Smooth muscle cell (in vitro differentiated cells): Measurements from ENCODE around the gene CYS1. TPM values are rescaled to one million over a fixed set of nuclear protein-coding genes. Genes with fewer than 3 reads are reported as not detected.

ENCODE experiments used
- DNase-seq: peaks from one replicate; lab custom pipeline; 2025; ENCODE audit not compliant: unreplicated experiment; lab: John Stamatoyannopoulos, UW
- H2AFZ ChIP-seq: fragments of 200-600 bp; sonication (generic); 2 replicates; pipeline ENCODE4 v1.6.0; 2016; ENCODE audit warnings: antibody characterized with exemption, low read depth, mild to moderate bottlenecking
- H3F3A ChIP-seq: fragments of 200-600 bp; sonication (generic); 2 replicates; pipeline ENCODE4 v1.6.0; 2017; ENCODE audit warnings: antibody characterized with exemption, low read depth
- H3K27ac ChIP-seq: fragments of 200-600 bp; sonication (generic); 2 replicates; pipeline ENCODE4 v1.5.1; 2016; ENCODE audit warnings: low read depth, mild to moderate bottlenecking
- H3K27me3 ChIP-seq: fragments of 200-600 bp; sonication (generic); 2 replicates; pipeline ENCODE4 v1.6.1; 2016; ENCODE audit warnings: low read depth, mild to moderate bottlenecking
- H3K36me3 ChIP-seq: fragments of 200-600 bp; sonication (generic); 2 replicates; pipeline ENCODE4 v1.5.1; 2016; ENCODE audit warnings: low read depth
- H3K4me1 ChIP-seq: fragments of 200-600 bp; sonication (generic); 2 replicates; pipeline ENCODE4 v1.5.1; 2016; ENCODE audit warnings: low read depth
- H3K4me2 ChIP-seq: fragments of 200-600 bp; sonication (generic); 2 replicates; pipeline ENCODE4 v1.6.0; 2016; ENCODE audit warnings: mild to moderate bottlenecking
- H3K4me3 ChIP-seq: fragments of 200-600 bp; sonication (generic); 2 replicates; pipeline ENCODE4 v1.5.1; 2016; ENCODE audit warnings: mild to moderate bottlenecking
- H3K79me2 ChIP-seq: fragments of 200-600 bp; sonication (generic); 2 replicates; pipeline ENCODE4 v1.6.0; 2016; ENCODE audit warnings: low read depth, mild to moderate bottlenecking
- H3K9ac ChIP-seq: fragments of 200-600 bp; sonication (generic); 2 replicates; pipeline ENCODE4 v1.6.0; 2016; ENCODE audit warnings: low read depth
- H3K9me3 ChIP-seq: fragments of 200-600 bp; sonication (generic); replicated peaks from 2 replicates; pipeline ENCODE4 v1.5.1; 2016; ENCODE audit warnings: low read depth
- H4K20me1 ChIP-seq: fragments of 200-600 bp; sonication (generic); 2 replicates; pipeline ENCODE4 v1.6.0; 2016; ENCODE audit warnings: low read depth
- CTCF ChIP-seq: fragments of 200-600 bp; sonication (generic); IDR thresholded peaks from 2 replicates; pipeline ENCODE4 v1.5.1; 2017; ENCODE audit warnings: borderline replicate concordance, mild to moderate bottlenecking, antibody characterized with exemption; ENCODE audit not compliant: insufficient read depth, poor library complexity, severe bottlenecking
- WGBS: methylation state at CpG from one replicate; pipeline ENCODE4 v1.1.7; 2016; ENCODE audit warnings: low lambda C conversion rate; 5-methylcytosine and 5-hydroxymethylcytosine counted together
- polyA plus RNA-seq: library from polyadenylated mRNA; unstranded; fragments of >200 nt; fragmentation: Nextera tagmentation; extraction: Ambion mirVana; gene quantifications from 2 replicates; pipeline ENCODE4 v1.2.1, GENCODE V29; 2016
- total RNA-seq: library from RNA; depleted of rRNA; stranded (reverse); fragments of >200 nt; gene quantifications from 2 replicates; pipeline ENCODE4 v1.2.3, GENCODE V29; 2014

Gene CYS1
- total and polyA plus RNA-seq, 2 experiments from 2014 or later = 3.9 to 11.5 TPM

GRCh38 chr2:10073706-10074105 lies 6.5 kb downstream of the CYS1 start:
- Histone ChIP-seq H3K9ac (no peak overlapping the region), H3K9me3 (no peaks in the 10 kb centered on the region), H3K27me3 (peaks cover 35% of the 10 kb centered on the region), H3K79me2 (no peaks in the 10 kb centered on the region), H3K27ac (no peak overlapping the region), H3K4me1 (no peaks in the 10 kb centered on the region), H3K4me3 (no peak overlapping the region), H2AFZ (no peak overlapping the region), H4K20me1 (no peaks in the 10 kb centered on the region), H3K4me2 (no peak overlapping the region), H3K36me3 (no peaks in the 10 kb centered on the region), H3F3A (no peaks in the 10 kb centered on the region)
- no peak for TF ChIP-seq CTCF
- DNase-seq = no peak
- WGBS = 83% methylated on average over 8 of the region's 8 CpGs

GRCh38 chr2:10072656-10073480 lies 7.3 kb downstream of the CYS1 start:
- Histone ChIP-seq H3K9ac (no peak overlapping the region), H3K36me3 (no peaks in the 10 kb centered on the region), H3K79me2 (no peaks in the 10 kb centered on the region), H3K27me3 (peaks cover 30% of the 10 kb centered on the region), H2AFZ (no peak overlapping the region), H3F3A (no peaks in the 10 kb centered on the region), H4K20me1 (no peaks in the 10 kb centered on the region), H3K4me2 (no peak overlapping the region), H3K27ac (no peak overlapping the region), H3K9me3 (no peaks in the 10 kb centered on the region), H3K4me1 (no peaks in the 10 kb centered on the region), H3K4me3 (no peak overlapping the region)
- peak; percentile 11 for DNase-seq
- 26% methylated on average over 14 of the region's 20 CpGs for WGBS
- TF ChIP-seq CTCF = peak; percentile 79

GRCh38 chr2:10071595-10071994 lies 8.6 kb downstream of the CYS1 start:
- Histone ChIP-seq H4K20me1 (no peaks in the 10 kb centered on the region), H3K9me3 (no peaks in the 10 kb centered on the region), H3K4me1 (no peaks in the 10 kb centered on the region), H3K27me3 (peaks cover 17% of the 10 kb centered on the region), H3K27ac (no peak overlapping the region), H3K4me3 (no peak overlapping the region), H3K79me2 (no peaks in the 10 kb centered on the region), H3K36me3 (no peaks in the 10 kb centered on the region), H2AFZ (no peak overlapping the region), H3K9ac (no peak overlapping the region), H3K4me2 (no peak overlapping the region), H3F3A (no peaks in the 10 kb centered on the region)
- DNase-seq = no peak
- WGBS = 93% methylated on average over 7 of the region's 7 CpGs
- TF ChIP-seq CTCF = no peak

GRCh38 chr2:10071176-10071575 lies 9.0 kb downstream of the CYS1 start:
- Histone ChIP-seq H3K27ac (no peak overlapping the region), H3K79me2 (no peaks in the 10 kb centered on the region), H4K20me1 (no peaks in the 10 kb centered on the region), H3K9me3 (no peaks in the 10 kb centered on the region), H3K4me2 (no peak overlapping the region), H3K4me1 (no peaks in the 10 kb centered on the region), H3K27me3 (peaks cover 13% of the 10 kb centered on the region), H3K36me3 (no peaks in the 10 kb centered on the region), H3K9ac (no peak overlapping the region), H3F3A (no peaks in the 10 kb centered on the region), H2AFZ (no peak overlapping the region), H3K4me3 (no peak overlapping the region)
- TF ChIP-seq CTCF = no peak
- 94% methylated on average over 16 of the region's 16 CpGs for WGBS
- no peak for DNase-seq
